Calu3 (cell line): ENCODE data around the gene ZBTB16. TPM values are rescaled to one million over a fixed set of nuclear protein-coding genes. Genes with fewer than 3 reads are reported as not detected.

Experiments
- BruUV-seq: library from RNA; stranded (reverse); fragments of 400-500 nt; replicated peaks from 2 replicates; lab custom pipeline; 2021; lab: Mats Ljungman, UMichigan
- CTCF ChIA-PET: fragments of 300-600 bp; sonication (Branson Sonifier 250); formaldehyde crosslinking; loops from one replicate; lab custom pipeline; 2022; ENCODE audit warnings: antibody characterized with exemption; lab: Charles Lee
- DNase-seq: peaks from one replicate; pipeline ENCODE4 v3.0.0; 2022
- H3K27ac Mint-ChIP-seq: one replicate; pipeline ENCODE4 v1.8.0; 2022; ENCODE audit warnings: mixed read lengths; ENCODE audit not compliant: unreplicated experiment
- H3K27me3 Mint-ChIP-seq: one replicate; pipeline ENCODE4 v1.8.0; 2022; ENCODE audit warnings: mixed read lengths; ENCODE audit not compliant: unreplicated experiment
- H3K36me3 Mint-ChIP-seq: one replicate; pipeline ENCODE4 v1.8.0; 2022; ENCODE audit warnings: mild to moderate bottlenecking, moderate library complexity, mixed read lengths; ENCODE audit not compliant: insufficient read depth, unreplicated experiment
- H3K4me1 Mint-ChIP-seq: one replicate; pipeline ENCODE4 v1.8.0; 2022; ENCODE audit warnings: mild to moderate bottlenecking, low read depth, mixed read lengths; ENCODE audit not compliant: unreplicated experiment
- H3K4me3 Mint-ChIP-seq: one replicate; pipeline ENCODE4 v1.8.0; 2022; ENCODE audit warnings: mild to moderate bottlenecking, low read depth, moderate library complexity, mixed read lengths; ENCODE audit not compliant: unreplicated experiment
- H3K9me3 Mint-ChIP-seq: one replicate; pipeline ENCODE4 v1.8.0; 2022; ENCODE audit warnings: low read depth, mixed read lengths; ENCODE audit not compliant: unreplicated experiment
- CTCF ChIP-seq: fragments of 200-600 bp; IDR thresholded peaks from one replicate; pipeline ENCODE4 v1.8.0; 2022; ENCODE audit warnings: antibody characterized with exemption; ENCODE audit not compliant: unreplicated experiment
- intact Hi-C: fragments of 100-400 bp; cut with micrococcal nuclease; formaldehyde crosslinking; loops from one replicate; pipeline ENCODE4 v1.10.0; 2022; ENCODE audit not compliant: unreplicated experiment
- total RNA-seq: library from RNA; stranded (reverse); gene quantifications from 2 replicates; pipeline ENCODE4 v1.2.3, GENCODE V29; 2022

Gene ZBTB16
- total RNA-seq, 1 experiment from 2014 or later: not detected

GRCh38 chr11:114073828-114074381 lies 14.4 kb downstream of the ZBTB16 start:
- Mint-ChIP-seq H3K27ac (no peak overlapping the region), H3K9me3 (no peaks in the 10 kb centered on the region), H3K4me3 (no peak overlapping the region), H3K36me3 (no peaks in the 10 kb centered on the region), H3K4me1 (no peaks in the 10 kb centered on the region), H3K27me3 (peaks cover 69% of the 10 kb centered on the region)
- intact Hi-C loops: no loop called here
- DNase-seq: no peak
- CTCF ChIA-PET: no interaction called here
- TF ChIP-seq CTCF: no peak
- BruUV-seq: no TSS peak

DNA sequence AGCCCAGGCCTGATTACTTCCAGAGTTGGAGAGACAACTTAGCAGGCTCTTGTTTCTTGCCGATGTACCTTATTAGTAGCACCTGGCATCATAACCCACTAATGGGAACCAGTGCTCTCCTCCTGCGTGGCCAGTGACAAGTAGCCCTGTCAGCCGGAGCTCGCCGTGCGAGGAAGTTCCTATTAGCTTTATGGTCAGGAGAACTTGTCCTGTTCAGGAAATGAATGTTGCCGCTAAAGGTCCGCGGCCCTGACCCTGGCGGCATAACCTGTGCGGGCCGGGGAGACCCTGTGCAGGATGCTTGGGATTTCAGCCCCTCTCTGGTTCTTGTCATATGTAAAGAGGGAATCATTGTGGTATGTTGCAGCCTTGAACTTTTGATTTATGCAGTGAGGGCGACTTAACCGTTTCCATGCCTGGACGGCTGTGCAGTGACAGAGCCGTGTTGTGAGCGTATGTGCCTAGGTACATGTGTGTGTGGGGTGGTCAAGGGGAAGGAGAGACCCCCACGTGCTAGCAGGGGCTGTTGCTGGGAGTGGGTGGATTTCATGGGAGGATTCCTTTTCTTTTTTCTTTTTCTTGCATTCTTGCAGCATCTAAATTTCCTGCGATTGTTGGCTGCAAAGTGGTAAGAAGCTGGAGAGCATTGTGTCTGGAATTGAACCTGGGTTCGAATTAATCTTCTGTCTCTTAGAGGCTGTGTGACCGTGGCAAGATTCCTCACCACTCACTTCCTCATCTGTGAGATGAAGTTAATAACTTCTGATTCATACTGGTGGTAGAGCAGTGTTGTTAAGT lies 15.2 kb downstream of the ZBTB16 start:
- Mint-ChIP-seq H3K27ac (no peak overlapping the region), H3K4me3 (no peak overlapping the region), H3K4me1 (no peaks in the 10 kb centered on the region), H3K27me3 (peaks cover 78% of the 10 kb centered on the region), H3K36me3 (no peaks in the 10 kb centered on the region), H3K9me3 (no peaks in the 10 kb centered on the region)
- DNase-seq: no peak
- no TSS peak for BruUV-seq
- CTCF ChIA-PET: no interaction called here
- intact Hi-C loops: no loop called here
- no peak for TF ChIP-seq CTCF

- no peaks in the 10 kb centered on the region for H3K4me1 Mint-ChIP-seq
- TF ChIP-seq CTCF: no peak
- H3K4me3 Mint-ChIP-seq: no peak overlapping the region
- peaks cover 83% of the 10 kb centered on the region for H3K27me3 Mint-ChIP-seq
- CTCF ChIA-PET: no interaction called here
- no peak for DNase-seq
- intact Hi-C loops: no loop called here
- H3K27ac Mint-ChIP-seq: no peak overlapping the region
- no peaks in the 10 kb centered on the region for H3K9me3 Mint-ChIP-seq
- no TSS peak for BruUV-seq
- no peaks in the 10 kb centered on the region for H3K36me3 Mint-ChIP-seq
Measured at GRCh38 chr11:114075344-114075610, 15.8 kb downstream of the ZBTB16 start.

GRCh38 chr11:114075891-114076441 lies 16.5 kb downstream of the ZBTB16 start:
- no TSS peak for BruUV-seq
- Mint-ChIP-seq H3K36me3 (no peaks in the 10 kb centered on the region), H3K4me3 (no peak overlapping the region), H3K27me3 (peaks cover 90% of the 10 kb centered on the region), H3K9me3 (no peaks in the 10 kb centered on the region), H3K27ac (no peak overlapping the region), H3K4me1 (no peaks in the 10 kb centered on the region)
- CTCF ChIA-PET: no interaction called here
- DNase-seq: peak; percentile 26
- peak; percentile 40 for TF ChIP-seq CTCF
- intact Hi-C loops: no loop called here
